GM12892 (cell line): ENCODE results near the gene PRRC2C.

Experiments used
- POLR2A ChIP-seq: IDR thresholded peaks from 2 replicates; pipeline ENCODE4 v1.6.1; 2011; ENCODE audit warnings: low read depth, low read length, control low read depth
- POLR2AphosphoS5 ChIP-seq: IDR thresholded peaks from 2 replicates; pipeline ENCODE4 v1.6.1; 2011; ENCODE audit warnings: low read depth, low read length, control low read depth

DNA sequence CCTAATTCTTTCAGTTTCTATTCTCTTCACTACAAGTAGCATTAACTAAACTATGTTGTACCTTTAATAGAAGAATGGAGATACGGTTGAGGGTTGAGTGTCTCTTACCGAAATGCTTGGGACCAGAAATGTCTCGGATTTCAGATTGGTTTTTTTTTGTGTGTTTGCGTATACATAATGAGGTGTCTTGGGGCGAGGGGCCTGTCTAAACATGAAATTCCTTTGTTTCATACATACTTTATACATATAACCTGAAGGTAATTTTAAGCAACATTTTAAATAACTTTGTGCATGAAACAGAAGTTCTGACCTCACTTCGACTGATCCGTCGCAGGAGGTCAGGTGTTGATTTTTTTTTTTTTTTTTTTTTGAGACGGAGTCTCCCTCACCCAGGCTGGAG, 100.4 kb downstream of the PRRC2C start:
- TF ChIP-seq POLR2AphosphoS5 (no peak), POLR2A (no peak)
